NCI-H2029 (cell line): Measurements from ENCODE around the gene FGF18.
"Not testable (repeated sequence)": the region's sequence is repeated elsewhere in the genome, so short reads cannot be mapped to it uniquely, and the experiment has no call there.

Experiments
- DNase-seq: peaks from one replicate; lab custom pipeline; 2025; lab: John Stamatoyannopoulos, UW

The FGF18 gene

GRCh38 chr5:171400169-171400568, 19.3 kb upstream of the FGF18 start:
- no peak for DNase-seq

GRCh38 chr5:171401167-171401947, 18.1 kb upstream of the FGF18 start:
- DNase-seq, result no peak

- not testable (repeated sequence) for DNase-seq
Measured at GRCh38 chr5:171402751-171403150, 16.7 kb upstream of the FGF18 start.

- no peak for DNase-seq
Measured at GRCh38 chr5:171405615-171406014, 13.8 kb upstream of the FGF18 start.

- no peak for DNase-seq
Measured at GRCh38 chr5:171407234-171407633, 12.2 kb upstream of the FGF18 start.

- DNase-seq, result no peak
Measured at GRCh38 chr5:171409164-171410136, 10.0 kb upstream of the FGF18 start.

GRCh38 chr5:171410181-171410580, 9.3 kb upstream of the FGF18 start:
- DNase-seq, result no peak

- DNase-seq, result no peak
Measured at GRCh38 chr5:171412186-171412585, 7.3 kb upstream of the FGF18 start.

GRCh38 chr5:171413153-171413910, 6.1 kb upstream of the FGF18 start:
- no peak for DNase-seq

- not testable (repeated sequence) for DNase-seq
Measured at GRCh38 chr5:171413993-171414392, 5.5 kb upstream of the FGF18 start.

GRCh38 chr5:171415115-171415730, 4.2 kb upstream of the FGF18 start:
- DNase-seq, result no peak

- no peak for DNase-seq
Measured at GRCh38 chr5:171416160-171417049, 3.0 kb upstream of the FGF18 start.

GRCh38 chr5:171418316-171418981, 998 bp upstream of the FGF18 start:
- peak; percentile 18 for DNase-seq

GRCh38 chr5:171419688-171420430, 412 bp downstream of the FGF18 start:
- peak; percentile 54 for DNase-seq

- peak; percentile 81 for DNase-seq
Measured at GRCh38 chr5:171420431-171421241, 1.2 kb downstream of the FGF18 start.

GRCh38 chr5:171421331-171422262, 2.1 kb downstream of the FGF18 start:
- DNase-seq, result no peak

GRCh38 chr5:171422495-171422894, 3.0 kb downstream of the FGF18 start:
- DNase-seq, result no peak
